GM12878 (cell line): ENCODE results near the gene ACADM. TPM values are rescaled to one million over a fixed set of nuclear protein-coding genes. Genes with fewer than 3 reads are reported as not detected.
A peak's percentile ranks its signal among the peaks of the same experiment; 100 is the strongest.

Experiments
- BMI1 ChIP-seq: fragments of 450-650 bp; IDR thresholded peaks from 2 replicates; pipeline ENCODE4 v1.6.1; 2016; ENCODE audit warnings: mild to moderate bottlenecking, moderate library complexity, borderline replicate concordance
- MEF2A ChIP-seq: IDR thresholded peaks from 2 replicates; pipeline ENCODE4 v1.6.1; 2011; ENCODE audit warnings: low read depth, mild to moderate bottlenecking, low read length, moderate library complexity; ENCODE audit not compliant: insufficient read depth
- MYC ChIP-seq: IDR thresholded peaks from 2 replicates; pipeline ENCODE4 v1.6.1; 2011; ENCODE audit warnings: mild to moderate bottlenecking, low read length, moderate library complexity, inconsistent platforms; ENCODE audit not compliant: insufficient read depth, insufficient replicate concordance, insufficient read length, severe bottlenecking
- NBN ChIP-seq: fragments of 450-650 bp; IDR thresholded peaks from 2 replicates; pipeline ENCODE4 v1.6.1; 2016
- NFXL1 ChIP-seq: fragments of 450-650 bp; IDR thresholded peaks from 2 replicates; pipeline ENCODE4 v1.6.1; 2017; ENCODE audit warnings: antibody characterized with exemption, mild to moderate bottlenecking, borderline replicate concordance
- POLR2AphosphoS2 ChIP-seq: IDR thresholded peaks from 2 replicates; pipeline ENCODE4 v1.6.1; 2011; ENCODE audit warnings: low read depth, mild to moderate bottlenecking, low read length, improper control_type of control experiment, moderate library complexity
- POLR2AphosphoS5 ChIP-seq: IDR thresholded peaks from 2 replicates; pipeline ENCODE4 v1.6.1; 2011; ENCODE audit warnings: mild to moderate bottlenecking, low read length, inconsistent platforms
- RBBP5 ChIP-seq: fragments of 200-600 bp; sonication (generic); conservative IDR thresholded peaks from 2 replicates; pipeline ENCODE4 v1.6.1; 2016
- RELA ChIP-seq: fragments of 450-650 bp; IDR thresholded peaks from 2 replicates; pipeline ENCODE4 v1.8.0; 2014; ENCODE audit warnings: borderline replicate concordance; ENCODE audit not compliant: partially characterized antibody
- SUPT20H ChIP-seq: IDR thresholded peaks from 2 replicates; pipeline ENCODE4 v1.6.1; 2011; ENCODE audit warnings: low read depth, mild to moderate bottlenecking, low read length, moderate library complexity, borderline replicate concordance; ENCODE audit not compliant: control insufficient read depth
- TCF3 ChIP-seq: IDR thresholded peaks from 2 replicates; pipeline ENCODE4 v1.6.1; 2012; ENCODE audit warnings: low read depth, mild to moderate bottlenecking, low read length, borderline replicate concordance; ENCODE audit not compliant: insufficient read depth
- ZNF622 ChIP-seq: fragments of 450-650 bp; IDR thresholded peaks from 2 replicates; pipeline ENCODE4 v1.6.1; 2017; ENCODE audit warnings: mild to moderate bottlenecking, inconsistent platforms
- ZSCAN29 ChIP-seq: fragments of 450-650 bp; IDR thresholded peaks from 2 replicates; pipeline ENCODE4 v1.6.1; 2017; ENCODE audit warnings: mild to moderate bottlenecking, moderate library complexity
- polyA plus RNA-seq, 11 experiments: library from polyadenylated mRNA; depleted of rRNA in 4 of 11; unstranded in 6 of 11; stranded (reverse) in 5 of 11; fragments of >200 nt; fragmentation: Nextera tagmentation in 4 of 11; fragmentation: Illumina TruSeq in 1 of 11; extraction: Ambion mirVana in 4 of 11; extraction: Trizol in 1 of 11; gene quantifications; 1 replicate in 1 of 11; 2 replicates in 10 of 11; pipeline versions ENCODE4 v1.2.1 to v1.2.3, GENCODE V29; 2011 to 2016; ENCODE audit warnings: inconsistent platforms in 2 of 11, missing spikeins in 2 of 11, low read depth in 1 of 11
- total RNA-seq, 4 experiments: library from RNA; depleted of rRNA in 3 of 4; stranded (reverse); fragments of >200 nt in 3 of 4; fragmentation: Illumina TruSeq in 1 of 4; extraction: Trizol in 1 of 4; gene quantifications; 2 replicates each; pipeline versions ENCODE4 v1.2.1 to v1.2.3, GENCODE V29; 2013 to 2021
- TF ChIP-seq, protein P1 (sequence below): fragments of 450-650 bp; conservative IDR thresholded peaks from 2 replicates; pipeline ENCODE4 v1.6.1; 2017; ENCODE audit warnings: mild to moderate bottlenecking, moderate library complexity
- TF ChIP-seq, protein P2 (sequence below): IDR thresholded peaks from 2 replicates; pipeline ENCODE4 v1.6.1; 2011; ENCODE audit warnings: borderline replicate concordance, low read depth, mild to moderate bottlenecking, moderate library complexity, mixed read lengths, low read length; ENCODE audit not compliant: insufficient read depth; ENCODE audit errors: extremely low read length
- TF ChIP-seq, protein P3 (sequence below): IDR thresholded peaks from 2 replicates; pipeline ENCODE4 v1.6.1; 2012; ENCODE audit warnings: low read depth, low read length, improper control_type of control experiment
- TF ChIP-seq, protein P4 (sequence below): fragments of 450-650 bp; IDR thresholded peaks from 2 replicates; pipeline ENCODE4 v1.6.1; 2018; ENCODE audit warnings: borderline replicate concordance, mild to moderate bottlenecking; ENCODE audit not compliant: partially characterized antibody
- TF ChIP-seq, protein P5 (sequence below): fragments of 450-650 bp; IDR thresholded peaks from 2 replicates; pipeline ENCODE4 v1.6.1; 2017; ENCODE audit warnings: low read depth, mild to moderate bottlenecking, moderate library complexity

ACADM gene
- total and polyA plus RNA-seq, 10 of the 15 experiments (the other 5 are each of a cell fraction or from before 2014, with no cell fraction given), result 119 to 245 (median 204) TPM

DNA sequence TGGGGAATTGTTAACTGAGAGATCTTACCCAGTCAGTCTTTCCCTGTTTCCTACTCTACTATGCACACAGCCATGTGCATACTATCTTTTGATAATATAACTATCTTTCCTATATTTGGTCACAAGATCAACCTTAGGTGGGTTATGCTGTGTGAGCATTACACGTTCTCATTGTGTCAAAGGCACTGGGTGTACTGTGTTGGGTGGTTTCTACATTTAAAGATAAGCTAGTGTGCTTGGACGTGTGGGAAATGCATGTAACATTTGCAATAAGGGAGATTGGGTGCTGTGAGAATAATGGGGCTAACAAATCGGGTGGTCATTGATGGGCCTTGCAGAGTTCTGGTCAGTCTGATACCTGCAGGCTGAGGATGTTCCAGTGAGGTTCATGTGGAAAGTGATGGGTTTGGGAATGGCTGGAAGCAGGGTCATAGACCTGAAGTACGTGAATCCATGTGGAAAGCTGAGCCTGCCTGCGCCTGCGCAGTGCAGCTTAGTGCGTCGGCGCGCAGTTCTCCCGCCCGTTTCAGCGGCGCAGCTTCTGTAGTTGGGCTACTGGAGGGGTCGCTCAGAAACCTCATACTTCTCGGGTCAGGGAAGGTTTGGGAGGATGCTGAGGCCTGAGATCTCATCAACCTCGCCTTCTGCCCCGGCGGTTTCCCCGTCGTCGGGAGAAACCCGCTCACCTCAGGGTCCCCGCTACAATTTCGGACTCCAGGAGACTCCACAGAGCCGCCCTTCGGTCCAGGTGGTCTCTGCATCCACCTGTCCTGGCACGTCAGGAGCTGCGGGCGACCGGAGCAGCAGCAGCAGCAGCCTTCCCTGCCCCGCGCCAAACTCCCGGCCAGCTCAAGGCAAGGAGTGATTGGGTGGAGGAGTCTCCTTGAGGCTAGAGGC is 72.1 kb downstream of the ACADM start, which contains the start of gene MSH4 (continued):
- TF ChIP-seq RELA (no peak), POLR2AphosphoS5 (peak; percentile 69; the same call in 1 of the 2 replicates), ZSCAN29 (no peak), NFXL1 (no peak), RBBP5 (no peak), MYC (no peak), TCF3 (0 out of 2 replicates have a peak, but pooled peaks have one; percentile 19), SUPT20H (no peak), NBN (no peak), MEF2A (no peak), ZNF622 (no peak), POLR2AphosphoS2 (no peak; the same call in 1 of the 2 replicates), BMI1 (0 out of 2 replicates have a peak, but pooled peaks have one; percentile 12)
- TF ChIP-seq, protein P1, sequence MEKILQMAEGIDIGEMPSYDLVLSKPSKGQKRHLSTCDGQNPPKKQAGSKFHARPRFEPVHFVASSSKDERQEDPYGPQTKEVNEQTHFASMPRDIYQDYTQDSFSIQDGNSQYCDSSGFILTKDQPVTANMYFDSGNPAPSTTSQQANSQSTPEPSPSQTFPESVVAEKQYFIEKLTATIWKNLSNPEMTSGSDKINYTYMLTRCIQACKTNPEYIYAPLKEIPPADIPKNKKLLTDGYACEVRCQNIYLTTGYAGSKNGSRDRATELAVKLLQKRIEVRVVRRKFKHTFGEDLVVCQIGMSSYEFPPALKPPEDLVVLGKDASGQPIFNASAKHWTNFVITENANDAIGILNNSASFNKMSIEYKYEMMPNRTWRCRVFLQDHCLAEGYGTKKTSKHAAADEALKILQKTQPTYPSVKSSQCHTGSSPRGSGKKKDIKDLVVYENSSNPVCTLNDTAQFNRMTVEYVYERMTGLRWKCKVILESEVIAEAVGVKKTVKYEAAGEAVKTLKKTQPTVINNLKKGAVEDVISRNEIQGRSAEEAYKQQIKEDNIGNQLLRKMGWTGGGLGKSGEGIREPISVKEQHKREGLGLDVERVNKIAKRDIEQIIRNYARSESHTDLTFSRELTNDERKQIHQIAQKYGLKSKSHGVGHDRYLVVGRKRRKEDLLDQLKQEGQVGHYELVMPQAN, result no peak
- TF ChIP-seq, protein P2, sequence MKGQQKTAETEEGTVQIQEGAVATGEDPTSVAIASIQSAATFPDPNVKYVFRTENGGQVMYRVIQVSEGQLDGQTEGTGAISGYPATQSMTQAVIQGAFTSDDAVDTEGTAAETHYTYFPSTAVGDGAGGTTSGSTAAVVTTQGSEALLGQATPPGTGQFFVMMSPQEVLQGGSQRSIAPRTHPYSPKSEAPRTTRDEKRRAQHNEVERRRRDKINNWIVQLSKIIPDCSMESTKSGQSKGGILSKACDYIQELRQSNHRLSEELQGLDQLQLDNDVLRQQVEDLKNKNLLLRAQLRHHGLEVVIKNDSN, result no peak
- TF ChIP-seq, protein P3, sequence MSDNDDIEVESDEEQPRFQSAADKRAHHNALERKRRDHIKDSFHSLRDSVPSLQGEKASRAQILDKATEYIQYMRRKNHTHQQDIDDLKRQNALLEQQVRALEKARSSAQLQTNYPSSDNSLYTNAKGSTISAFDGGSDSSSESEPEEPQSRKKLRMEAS, result no peak
- TF ChIP-seq, protein P4, sequence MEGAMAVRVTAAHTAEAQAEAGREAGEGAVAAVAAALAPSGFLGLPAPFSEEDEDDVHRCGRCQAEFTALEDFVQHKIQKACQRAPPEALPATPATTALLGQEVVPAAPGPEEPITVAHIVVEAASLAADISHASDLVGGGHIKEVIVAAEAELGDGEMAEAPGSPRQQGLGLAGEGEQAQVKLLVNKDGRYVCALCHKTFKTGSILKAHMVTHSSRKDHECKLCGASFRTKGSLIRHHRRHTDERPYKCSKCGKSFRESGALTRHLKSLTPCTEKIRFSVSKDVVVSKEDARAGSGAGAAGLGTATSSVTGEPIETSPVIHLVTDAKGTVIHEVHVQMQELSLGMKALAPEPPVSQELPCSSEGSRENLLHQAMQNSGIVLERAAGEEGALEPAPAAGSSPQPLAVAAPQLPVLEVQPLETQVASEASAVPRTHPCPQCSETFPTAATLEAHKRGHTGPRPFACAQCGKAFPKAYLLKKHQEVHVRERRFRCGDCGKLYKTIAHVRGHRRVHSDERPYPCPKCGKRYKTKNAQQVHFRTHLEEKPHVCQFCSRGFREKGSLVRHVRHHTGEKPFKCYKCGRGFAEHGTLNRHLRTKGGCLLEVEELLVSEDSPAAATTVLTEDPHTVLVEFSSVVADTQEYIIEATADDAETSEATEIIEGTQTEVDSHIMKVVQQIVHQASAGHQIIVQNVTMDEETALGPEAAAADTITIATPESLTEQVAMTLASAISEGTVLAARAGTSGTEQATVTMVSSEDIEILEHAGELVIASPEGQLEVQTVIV, result no peak
- TF ChIP-seq, protein P5, sequence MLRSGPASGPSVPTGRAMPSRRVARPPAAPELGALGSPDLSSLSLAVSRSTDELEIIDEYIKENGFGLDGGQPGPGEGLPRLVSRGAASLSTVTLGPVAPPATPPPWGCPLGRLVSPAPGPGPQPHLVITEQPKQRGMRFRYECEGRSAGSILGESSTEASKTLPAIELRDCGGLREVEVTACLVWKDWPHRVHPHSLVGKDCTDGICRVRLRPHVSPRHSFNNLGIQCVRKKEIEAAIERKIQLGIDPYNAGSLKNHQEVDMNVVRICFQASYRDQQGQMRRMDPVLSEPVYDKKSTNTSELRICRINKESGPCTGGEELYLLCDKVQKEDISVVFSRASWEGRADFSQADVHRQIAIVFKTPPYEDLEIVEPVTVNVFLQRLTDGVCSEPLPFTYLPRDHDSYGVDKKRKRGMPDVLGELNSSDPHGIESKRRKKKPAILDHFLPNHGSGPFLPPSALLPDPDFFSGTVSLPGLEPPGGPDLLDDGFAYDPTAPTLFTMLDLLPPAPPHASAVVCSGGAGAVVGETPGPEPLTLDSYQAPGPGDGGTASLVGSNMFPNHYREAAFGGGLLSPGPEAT, result no peak
